GM19455 (cell line): ENCODE measurements around the gene LARP6.
"Not testable (repeated sequence)": the region's sequence is repeated elsewhere in the genome, so short reads cannot be mapped to it uniquely, and the experiment has no call there.

Experiments used
- ATAC-seq: cut with Tn5 transposase; IDR thresholded peaks from one replicate; pipeline ENCODE4 v1.9.1; 2021; ENCODE audit not compliant: unreplicated experiment

Gene LARP6

GRCh38 chr15:70859322-70859908 lies 5.5 kb upstream of the LARP6 start:
- ATAC-seq, result no peak

GRCh38 chr15:70858614-70859321 lies 4.8 kb upstream of the LARP6 start:
- ATAC-seq, result not testable (repeated sequence)

- no peak for ATAC-seq
These were observed 3.8 kb upstream of the LARP6 start for GRCh38 chr15:70857562-70858285.

GRCh38 chr15:70856884-70857561 lies 3.1 kb upstream of the LARP6 start:
- no peak for ATAC-seq

- no peak for ATAC-seq
These were observed 2.4 kb upstream of the LARP6 start for GRCh38 chr15:70856177-70856883.

GRCh38 chr15:70855764-70856163 lies 1.8 kb upstream of the LARP6 start:
- no peak for ATAC-seq

- ATAC-seq, result no peak
These were observed 664 bp upstream of the LARP6 start for GRCh38 chr15:70854666-70854976.

GRCh38 chr15:70853318-70853972 lies 512 bp downstream of the LARP6 start:
- ATAC-seq, result no peak

GRCh38 chr15:70852501-70853317 lies 1.2 kb downstream of the LARP6 start:
- ATAC-seq, result no peak

GRCh38 chr15:70851889-70852288 lies 2.1 kb downstream of the LARP6 start:
- no peak for ATAC-seq

GRCh38 chr15:70845602-70846360 lies 8.2 kb downstream of the LARP6 start:
- ATAC-seq, result no peak

- ATAC-seq, result no peak
These were observed 16.5 kb downstream of the LARP6 start for GRCh38 chr15:70837476-70837875.

GRCh38 chr15:70835841-70836240 lies 18.1 kb downstream of the LARP6 start:
- no peak for ATAC-seq

GRCh38 chr15:70835415-70835814 lies 18.5 kb downstream of the LARP6 start:
- ATAC-seq, result no peak

GRCh38 chr15:70834999-70835398 lies 19.0 kb downstream of the LARP6 start:
- no peak for ATAC-seq

GRCh38 chr15:70833861-70834765 lies 19.8 kb downstream of the LARP6 start:
- no peak for ATAC-seq

GRCh38 chr15:70833422-70833821 lies 20.5 kb downstream of the LARP6 start:
- no peak for ATAC-seq

GRCh38 chr15:70832176-70832575 lies 21.8 kb downstream of the LARP6 start:
- no peak for ATAC-seq
